HepG2 (cell line): Measurements from ENCODE around the gene NDUFA13. TPM values are rescaled to one million over a fixed set of nuclear protein-coding genes. Genes with fewer than 3 reads are reported as not detected.

Experiments
- ATAC-seq: fragments of 200-7000 bp; cut with Tn5 transposase; 3 replicates; pipeline ENCODE4 v1.9.1; 2020; ENCODE audit warnings: mild to moderate bottlenecking, moderate library complexity
- BruUV-seq: library from RNA; stranded (reverse); fragments of 400-500 nt; replicated peaks from 2 replicates; lab custom pipeline; 2021; lab: Mats Ljungman, UMichigan
- CTCF ChIA-PET: fragments of 300-600 bp; formaldehyde crosslinking; extraction: SDS; loops from one replicate; lab custom pipeline; 2021; ENCODE audit warnings: low total read pairs, inconsistent platforms, low intra/inter-chr PET ratio; lab: Yijun Ruan, JAX
- POLR2A ChIA-PET: fragments of 350-600 bp; sonication (Branson Sonifier 250); formaldehyde crosslinking; loops from one replicate; lab custom pipeline; 2020; ENCODE audit warnings: antibody characterized with exemption, inconsistent platforms; lab: Yijun Ruan, JAX
- DNase-seq: peaks from one replicate; pipeline ENCODE4 v3.0.0-alpha.2; 2015; ENCODE audit warnings: low spot score
- FAIRE-seq: peaks from 3 replicates; lab custom pipeline; 2011; peaks lifted over from hg19 to GRCh38; lab: Jason Lieb, UNC
- H2AFZ ChIP-seq: one replicate; pipeline ENCODE4 v1.6.1; 2011; ENCODE audit warnings: low read length, inconsistent platforms
- H3K27ac ChIP-seq: fragments of 300-600 bp; 3 replicates; pipeline ENCODE4 v1.8.0; 2011; ENCODE audit warnings: mixed run types, mild to moderate bottlenecking, mixed read lengths, low read length, inconsistent platforms; ENCODE audit not compliant: insufficient read depth; ENCODE audit errors: extremely low read length
- H3K27me3 ChIP-seq, 2 experiments: fragments of 200-600 bp in 1 of 2; 2 replicates in 1 of 2; 3 replicates in 1 of 2; pipeline versions ENCODE4 v1.6.0 to v1.8.0; 2011; ENCODE audit warnings: low read length in 2 of 2, mild to moderate bottlenecking in 2 of 2, moderate library complexity in 2 of 2, inconsistent platforms in 1 of 2; ENCODE audit not compliant: insufficient read depth in 2 of 2, control insufficient read depth in 1 of 2
- H3K36me3 ChIP-seq, 2 experiments: fragments of 200-600 bp in 1 of 2; replicated peaks in 1 of 2; 2 replicates in 1 of 2; 3 replicates in 1 of 2; pipeline versions ENCODE4 v1.5.1 to v1.8.0; 2011; ENCODE audit warnings: low read length in 2 of 2, inconsistent platforms in 1 of 2; ENCODE audit not compliant: insufficient read depth in 2 of 2, control insufficient read depth in 1 of 2
- H3K4me1 ChIP-seq: 2 replicates; pipeline ENCODE4 v1.5.1; 2012; ENCODE audit warnings: low read length, inconsistent platforms; ENCODE audit not compliant: insufficient read depth
- H3K4me2 ChIP-seq: 2 replicates; pipeline ENCODE4 v1.6.0; 2011; ENCODE audit warnings: low read depth, low read length, inconsistent platforms
- H3K4me3 ChIP-seq, 3 experiments: fragments of 200-600 bp in 1 of 3; sonication (generic), shearing (Covaris generic) in 1 of 3; replicated peaks in 1 of 3; 2 replicates each; pipeline ENCODE4 v1.5.1; 2011 to 2016; ENCODE audit warnings: low read length in 3 of 3, inconsistent platforms in 2 of 3, low read depth in 2 of 3, mild to moderate bottlenecking in 2 of 3, control low read depth in 1 of 3, mixed read lengths in 1 of 3; ENCODE audit not compliant: insufficient read depth in 1 of 3
- H3K79me2 ChIP-seq: one replicate; pipeline ENCODE4 v1.6.1; 2011; ENCODE audit warnings: low read length, inconsistent platforms; ENCODE audit not compliant: insufficient read depth
- H3K9ac ChIP-seq: 2 replicates; pipeline ENCODE4 v1.6.0; 2011; ENCODE audit warnings: mild to moderate bottlenecking, low read depth, low read length, inconsistent platforms; ENCODE audit not compliant: insufficient read depth
- H3K9me3 ChIP-seq: 2 replicates; pipeline ENCODE4 v1.5.1; 2012; ENCODE audit warnings: mild to moderate bottlenecking, low read length
- H4K20me1 ChIP-seq: 2 replicates; pipeline ENCODE4 v1.6.0; 2011; ENCODE audit warnings: inconsistent platforms, mild to moderate bottlenecking, low read length, moderate library complexity; ENCODE audit not compliant: insufficient read depth
- ATF7 ChIP-seq, 2 experiments: fragments of 450-650 bp in 1 of 2; sonication (generic) in 1 of 2; formaldehyde crosslinking in 1 of 2; IDR thresholded peaks; 2 replicates each; pipeline versions ENCODE4 v1.4.0 to v1.6.1; 2016 to 2020; ENCODE audit warnings: antibody characterized with exemption in 1 of 2, mild to moderate bottlenecking in 1 of 2, missing genetic modification reagents in 1 of 2
- ERF ChIP-seq: IDR thresholded peaks from 2 replicates; pipeline ENCODE4 v1.6.1; 2018; ENCODE audit warnings: missing biosample characterization, missing genetic modification reagents
- ESRRA ChIP-seq: sonication (generic); formaldehyde crosslinking; IDR thresholded peaks from 2 replicates; pipeline ENCODE4 v1.5.1; 2020; ENCODE audit warnings: mild to moderate bottlenecking, low read depth, missing genetic modification reagents
- RBFOX2 ChIP-seq: fragments of 200-400 bp; formaldehyde crosslinking; IDR thresholded peaks from 2 replicates; pipeline ENCODE4 v1.6.1; 2017; ENCODE audit warnings: low read depth, mild to moderate bottlenecking, low read length
- RORA ChIP-seq: sonication (generic); formaldehyde crosslinking; IDR thresholded peaks from 2 replicates; pipeline ENCODE4 v1.5.0; 2020; ENCODE audit warnings: mild to moderate bottlenecking, missing genetic modification reagents, moderate library complexity
- SMAD9 ChIP-seq: sonication (generic); formaldehyde crosslinking; IDR thresholded peaks from 2 replicates; pipeline ENCODE4 v1.5.1; 2020; ENCODE audit warnings: mild to moderate bottlenecking, missing genetic modification reagents
- XRCC5 ChIP-seq: fragments of 200-400 bp; formaldehyde crosslinking; optimal IDR thresholded peaks from 2 replicates; pipeline ENCODE3; 2017; ENCODE audit warnings: mild to moderate bottlenecking, low read length
- ZBTB39 ChIP-seq: sonication (generic); formaldehyde crosslinking; IDR thresholded peaks from 2 replicates; pipeline ENCODE4 v1.5.0; 2020; ENCODE audit warnings: missing genetic modification reagents
- ZFP36 ChIP-seq: fragments of 150-350 bp; IDR thresholded peaks from 2 replicates; pipeline ENCODE4 v1.6.1; 2018; ENCODE audit warnings: borderline replicate concordance, low read length, low read depth; ENCODE audit not compliant: partially characterized antibody
- ZNF710 ChIP-seq: sonication (generic); formaldehyde crosslinking; IDR thresholded peaks from 2 replicates; pipeline ENCODE4 v1.5.0; 2020; ENCODE audit warnings: mild to moderate bottlenecking, missing genetic modification reagents, borderline replicate concordance
- WGBS: methylation state at CpG from one replicate; pipeline ENCODE4 v1.1.6; 2017; ENCODE audit warnings: low lambda C conversion rate; 5-methylcytosine and 5-hydroxymethylcytosine counted together
- in situ Hi-C: cut with HindIII; loops from 2 replicates; pipeline ENCODE4 v1.10.0; 2017; ENCODE audit warnings: low pct_unique_long_range_greater_than_20kb; ENCODE audit not compliant: extremely low pct_ligation_motif_present
- intact Hi-C: fragments of 100-400 bp; cut with micrococcal nuclease; formaldehyde crosslinking; loops from one replicate; pipeline ENCODE4 v1.10.0; 2022; ENCODE audit not compliant: unreplicated experiment
- polyA plus RNA-seq, 8 experiments: library from polyadenylated mRNA; depleted of rRNA in 3 of 8; stranded (reverse) in 7 of 8; unstranded in 1 of 8; fragments of >200 nt; fragmentation: Illumina TruSeq in 4 of 8; extraction: Trizol in 4 of 8; gene quantifications; 2 replicates each; pipeline versions ENCODE4 v1.2.1 to v1.2.3, GENCODE V29; 2011 to 2016; ENCODE audit warnings: low read depth in 4 of 8, missing spikeins in 1 of 8, mixed read lengths in 1 of 8; ENCODE audit not compliant: insufficient read depth in 1 of 8
- total RNA-seq, 5 experiments: library from RNA; depleted of rRNA; stranded (reverse); fragments of >200 nt; fragmentation: Illumina TruSeq; extraction: Trizol; gene quantifications; 2 replicates each; pipeline ENCODE4 v1.2.3, GENCODE V29; 2016; ENCODE audit warnings: low read depth in 1 of 5

Gene NDUFA13
- total and polyA plus RNA-seq, 2 of the 13 experiments (the other 11 are each of a cell fraction or from before 2014, with no cell fraction given), result 337 to 366 TPM

- 0 out of 2 replicates have a peak, but pooled peaks cover 5% of the 10 kb centered on the region for H3K4me1 ChIP-seq
- FAIRE-seq, result no peak
- no peak for DNase-seq
- TF ChIP-seq ZNF710 (CRISPR knock-in tag) (no peak), RORA (CRISPR knock-in tag) (no peak), RBFOX2 (no peak), ZBTB39 (CRISPR knock-in tag) (no peak), ZFP36 (no peak), SMAD9 (no peak), ESRRA (CRISPR knock-in tag) (no peak), ERF (no peak), ATF7 (IDR thresholded peaks at IDR 0.05) (no peak), ATF7 (CRISPR knock-in tag; IDR thresholded peaks at IDR 0.05) (no peak), XRCC5 (no peak)
- no peaks in the 10 kb centered on the region for H4K20me1 ChIP-seq
- H3K9ac ChIP-seq, result no peak overlapping the region
- no peak for ATAC-seq
- no peaks in the 10 kb centered on the region for H3K36me3 ChIP-seq
- ChIA-PET CTCF (no interaction called here), POLR2A (no interaction called here)
- no peaks in the 10 kb centered on the region for H3K9me3 ChIP-seq
- H3K79me2 ChIP-seq, result no peaks in the 10 kb centered on the region
- in situ Hi-C loops (loop anchor here (25.0 kb wide), 1 partner anchor 422 kb away; no protein-coding TSS in a partner anchor), intact Hi-C loops (no loop called here)
- no peak overlapping the region for H3K4me2 ChIP-seq
- no peak overlapping the region for H3K27ac ChIP-seq
- H3K4me3 ChIP-seq, result no peak overlapping the region
- BruUV-seq, result no TSS peak
- no peak overlapping the region for H2AFZ ChIP-seq
- WGBS, result 70% methylated on average over 66 of the region's 74 CpGs
- peaks cover 0 to 10% of the 10 kb centered on the region in 2 experiments; a peak in 1 of 5 replicates for H3K27me3 ChIP-seq
These were observed 24.2 kb downstream of the NDUFA13 start for GRCh38 chr19:19540064-19540714.
